GM18505 (cell line): Measurements from ENCODE around the gene TMCC3.
"Not testable (repeated sequence)": the region's sequence is repeated elsewhere in the genome, so short reads cannot be mapped to it uniquely, and the experiment has no call there.

Source experiments
- ATAC-seq: cut with Tn5 transposase; IDR thresholded peaks from one replicate; pipeline ENCODE4 v1.9.1; 2021; ENCODE audit not compliant: unreplicated experiment
- POLR2A ChIP-seq: IDR thresholded peaks from 4 replicates; pipeline ENCODE4 v1.6.1; 2011; ENCODE audit warnings: borderline replicate concordance; ENCODE audit not compliant: insufficient read depth, insufficient read length; ENCODE audit errors: extremely low read depth

Gene TMCC3

GRCh38 chr12:94596596-94596995 is 53.8 kb downstream of the TMCC3 start:
- ATAC-seq: no peak
- no peak for TF ChIP-seq POLR2A

GRCh38 chr12:94595152-94595551 is 55.2 kb downstream of the TMCC3 start:
- TF ChIP-seq POLR2A: no peak
- ATAC-seq: no peak

- ATAC-seq: no peak
- TF ChIP-seq POLR2A: no peak
Observed at GRCh38 chr12:94594443-94594825, 55.9 kb downstream of the TMCC3 start.

DNA sequence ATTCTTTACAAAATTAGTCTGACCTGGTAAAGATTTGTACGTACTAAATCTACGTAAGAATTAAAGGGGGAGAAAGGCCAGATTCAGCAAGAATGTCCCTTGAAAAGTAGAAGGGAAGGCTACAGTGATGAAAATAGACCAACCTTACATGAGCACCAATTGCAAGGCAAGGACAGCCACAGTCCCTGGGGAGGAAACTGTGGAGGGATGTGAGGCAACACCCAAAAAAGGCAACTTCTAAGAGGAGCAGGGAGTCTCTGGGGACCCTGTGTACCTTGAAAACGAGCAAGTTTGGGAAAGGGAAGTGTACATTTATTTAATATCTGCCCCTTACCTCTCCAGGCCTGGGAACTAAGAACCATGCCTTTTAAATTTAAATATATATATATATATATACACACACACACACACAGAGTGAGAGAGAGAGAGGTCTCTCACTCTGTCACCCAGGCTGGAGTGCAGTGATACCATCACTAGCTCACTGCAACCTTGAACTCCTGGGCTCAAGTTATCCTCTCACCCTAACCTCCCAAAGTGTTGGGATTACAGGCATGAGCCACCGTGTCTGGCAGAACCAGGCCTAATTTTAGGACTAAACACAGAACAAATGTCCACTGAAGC is 56.4 kb downstream of the TMCC3 start:
- no peak for ATAC-seq
- TF ChIP-seq POLR2A: no peak

DNA sequence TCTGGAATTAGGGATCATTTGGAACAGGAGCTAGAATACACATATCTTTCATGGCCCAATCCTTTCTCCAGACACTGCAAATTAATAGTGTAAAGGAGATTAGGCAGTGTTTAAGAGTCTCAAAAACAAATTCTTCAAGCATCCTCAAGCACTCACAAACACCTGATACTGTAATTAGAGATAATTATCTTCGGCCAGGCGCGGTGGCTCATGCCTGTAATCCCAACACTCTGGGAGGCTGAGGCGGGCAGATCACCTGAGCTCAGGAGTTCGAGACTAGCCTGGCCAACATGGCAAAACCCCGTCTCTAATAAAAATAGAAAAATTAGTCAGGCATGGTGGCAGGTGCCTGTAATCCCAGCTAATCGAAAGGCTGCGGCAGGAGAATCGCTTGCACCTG is 57.6 kb downstream of the TMCC3 start:
- not testable (repeated sequence) for ATAC-seq

DNA sequence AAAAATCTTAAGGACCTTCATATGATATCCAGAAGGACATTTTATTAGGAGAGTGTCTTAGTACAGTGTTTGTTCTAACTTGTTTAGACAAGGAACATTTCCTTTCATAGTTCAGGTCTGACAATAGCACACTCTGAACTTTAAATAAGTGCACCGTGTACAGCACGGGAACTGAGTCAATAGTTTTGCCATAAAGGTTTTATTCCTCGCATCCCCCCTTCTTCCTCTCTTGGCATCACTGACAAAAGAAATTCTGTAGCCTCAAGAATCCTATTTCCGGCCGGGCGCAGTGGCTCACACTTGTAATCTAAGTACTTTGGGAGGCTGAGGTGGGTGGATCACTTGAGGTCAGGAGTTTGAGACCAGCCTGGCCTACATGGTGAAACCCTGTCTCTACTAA is 58.3 kb downstream of the TMCC3 start:
- ATAC-seq: no peak
- no peak for TF ChIP-seq POLR2A

DNA sequence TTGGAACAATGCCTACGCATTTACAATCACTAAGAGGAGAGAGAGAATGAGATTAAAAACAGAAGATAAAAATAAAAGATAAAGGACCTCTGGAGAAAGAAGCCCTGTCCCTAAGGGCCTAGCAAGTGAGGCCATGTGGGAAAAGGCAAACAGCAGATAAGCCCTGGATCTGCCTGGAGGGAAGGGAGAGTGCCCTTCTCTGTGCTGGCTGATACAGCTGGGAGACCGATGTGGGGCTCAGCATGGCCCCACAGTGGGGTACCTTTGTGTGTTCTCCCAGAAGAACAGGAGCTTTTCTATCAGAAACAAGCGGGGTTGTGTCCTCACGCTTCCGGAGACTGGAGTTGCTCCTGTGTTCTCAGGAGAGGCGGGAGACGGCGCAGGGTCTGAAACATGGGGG is 59.9 kb downstream of the TMCC3 start:
- no peak for TF ChIP-seq POLR2A
- no peak for ATAC-seq

DNA sequence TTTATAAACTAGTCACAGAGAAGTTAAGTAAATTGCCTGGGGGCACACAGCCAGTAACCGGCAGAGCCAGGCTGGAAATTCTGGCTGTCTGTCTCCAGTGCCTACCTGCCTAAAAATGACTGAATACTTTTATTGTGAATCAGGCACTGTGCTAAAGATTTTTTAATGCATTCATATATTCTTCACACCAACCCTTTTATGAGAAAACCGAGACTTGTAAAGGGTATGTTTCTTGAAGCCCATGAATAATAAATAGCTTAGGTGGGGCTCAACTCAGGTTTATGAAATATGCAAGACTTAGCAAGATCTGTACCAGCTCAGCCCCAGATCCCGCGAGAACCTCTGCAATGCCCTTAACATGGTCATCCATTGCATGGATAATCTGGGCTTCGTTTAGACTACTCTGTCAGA is 60.8 kb downstream of the TMCC3 start:
- TF ChIP-seq POLR2A: no peak
- ATAC-seq: no peak

DNA sequence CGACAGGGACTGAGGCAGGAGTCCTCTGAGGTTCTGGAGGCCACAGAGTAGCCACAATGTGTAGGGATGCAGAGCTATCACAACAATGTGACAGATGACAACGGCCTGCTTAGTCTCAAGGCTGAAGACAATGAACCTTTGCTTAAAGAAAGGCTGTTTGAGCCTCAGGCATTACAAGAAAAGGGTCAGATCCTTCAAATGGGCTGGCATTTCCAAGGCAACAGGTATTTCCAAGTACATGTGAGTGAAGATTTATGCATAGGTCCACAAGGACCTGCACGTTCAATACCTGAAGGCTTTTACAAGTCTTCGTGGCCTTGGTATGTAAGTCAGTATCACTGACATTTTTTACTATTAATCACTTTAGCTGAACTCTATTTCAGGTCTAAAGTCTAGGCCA is 62.0 kb downstream of the TMCC3 start:
- no peak for ATAC-seq
- no peak for TF ChIP-seq POLR2A

DNA sequence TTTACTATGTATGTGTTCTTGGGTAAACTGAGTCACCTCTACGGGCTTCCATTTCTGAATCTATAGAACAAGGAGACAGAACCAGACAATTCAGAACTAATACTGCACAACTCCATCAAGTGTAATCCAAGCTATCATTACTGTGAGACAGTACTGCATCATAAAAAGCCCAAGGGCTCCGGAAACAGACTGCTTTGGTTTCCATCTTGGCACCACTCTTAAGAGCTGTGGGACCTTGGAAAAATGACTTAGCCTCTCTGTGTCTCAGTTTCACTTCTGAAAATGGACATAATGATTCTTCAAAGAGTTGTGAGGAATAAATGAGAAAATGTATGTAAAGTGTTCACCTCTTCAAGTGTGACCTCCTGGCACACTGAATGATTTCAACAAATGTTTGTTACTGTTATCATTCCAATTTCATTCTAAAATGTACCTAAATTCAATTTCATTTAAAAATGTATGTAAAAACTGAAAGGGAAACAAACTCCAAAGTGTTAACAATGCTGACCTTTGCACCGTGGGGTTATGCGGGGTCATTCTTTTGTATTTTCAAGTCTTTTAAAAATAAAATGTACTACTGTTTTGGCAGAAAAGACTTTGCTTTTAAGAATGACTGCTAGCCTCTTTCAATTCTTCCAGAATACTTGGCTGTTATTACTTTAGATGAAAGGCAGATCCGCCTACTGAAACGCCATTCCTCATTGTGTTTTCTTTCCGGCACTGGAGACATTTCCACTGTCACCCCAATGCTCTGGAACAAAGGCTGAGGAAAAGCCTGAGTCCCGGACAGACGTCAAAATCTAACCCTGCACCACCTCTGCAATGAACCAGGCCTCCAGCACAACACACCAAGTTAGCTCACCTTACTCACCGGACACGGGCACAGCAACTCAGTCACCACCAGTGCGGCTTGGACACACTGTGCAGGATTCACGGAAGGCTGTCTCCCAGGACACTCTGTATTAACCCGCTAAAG is 62.8 kb downstream of the TMCC3 start:
- TF ChIP-seq POLR2A: no peak
- ATAC-seq: no peak

DNA sequence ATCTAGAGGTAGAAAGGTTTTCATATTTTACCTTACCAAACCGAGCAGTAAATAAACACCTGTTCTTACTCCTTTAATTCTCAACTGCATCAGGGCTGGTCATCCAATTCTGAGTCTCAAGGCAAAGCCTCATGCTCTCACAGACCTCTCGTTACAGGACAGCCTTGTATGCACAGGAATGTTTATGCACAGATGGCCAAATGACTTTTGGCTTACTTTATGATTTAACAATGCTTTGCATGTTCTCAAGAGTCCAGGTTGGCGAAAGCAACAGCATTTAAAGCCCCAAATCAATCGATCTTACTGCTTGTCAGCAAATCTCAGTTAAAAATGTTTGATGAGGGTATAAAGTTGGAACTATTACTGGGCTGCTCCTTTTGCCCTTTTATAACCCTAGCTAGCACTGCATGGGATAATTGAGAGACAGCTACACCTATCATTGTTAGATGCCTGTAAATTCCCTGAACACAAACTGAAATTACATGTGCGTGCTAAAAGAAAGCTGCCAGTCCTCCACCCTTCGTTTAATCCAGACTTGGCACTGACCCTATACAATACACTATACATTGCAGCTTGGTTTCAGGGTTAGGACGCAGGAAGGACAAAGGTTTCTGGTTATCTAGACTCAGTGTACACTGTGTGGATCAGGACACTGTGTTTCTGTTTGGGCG is 63.6 kb downstream of the TMCC3 start:
- no peak for ATAC-seq
- TF ChIP-seq POLR2A: no peak

DNA sequence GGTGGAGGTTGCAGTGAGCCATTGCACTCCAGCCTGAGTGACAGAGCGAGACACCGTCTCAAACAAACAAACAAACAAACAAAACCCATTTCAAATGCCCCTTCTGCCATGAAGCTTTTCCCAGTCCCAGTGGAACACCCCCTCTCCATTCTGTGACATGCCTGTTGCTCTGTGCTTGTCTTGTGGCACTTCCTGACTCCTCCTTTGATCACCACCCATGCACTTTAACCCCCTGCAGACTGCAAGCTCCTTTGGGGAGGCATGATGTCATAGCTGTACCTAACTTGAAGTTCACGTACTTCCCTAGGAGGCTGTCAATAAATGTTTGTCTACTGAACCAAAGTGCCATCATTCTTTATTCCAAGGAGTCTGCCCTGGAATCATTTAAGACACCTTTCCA is 64.7 kb downstream of the TMCC3 start:
- no peak for TF ChIP-seq POLR2A
- ATAC-seq: no peak

- no peak for TF ChIP-seq POLR2A
- no peak for ATAC-seq
Observed at GRCh38 chr12:94584377-94584776, 66.0 kb downstream of the TMCC3 start.

DNA sequence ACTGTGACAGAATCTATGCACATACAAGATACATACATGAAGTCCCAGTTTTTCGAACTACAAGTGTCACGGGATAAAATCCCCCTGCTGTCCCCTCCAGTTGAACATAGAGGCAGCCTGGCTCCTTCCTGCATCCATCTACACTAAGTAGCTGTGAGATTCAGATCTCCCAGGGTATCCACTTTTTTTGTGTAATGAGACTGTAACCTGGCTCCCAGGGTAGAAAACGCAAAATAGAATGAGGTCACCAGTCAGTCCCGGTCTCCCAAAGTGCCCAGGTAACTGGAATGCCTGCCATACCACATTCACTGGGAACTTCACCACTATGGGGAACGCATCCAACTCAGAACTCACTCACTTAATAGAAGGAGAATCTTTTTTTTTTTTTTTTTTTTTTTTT is 67.8 kb downstream of the TMCC3 start:
- no peak for ATAC-seq
- TF ChIP-seq POLR2A: no peak

GRCh38 chr12:94575645-94576403 is 74.5 kb downstream of the TMCC3 start:
- no peak for ATAC-seq
- TF ChIP-seq POLR2A: no peak
